ENCODE results near the gene ALKBH5.

DNA sequence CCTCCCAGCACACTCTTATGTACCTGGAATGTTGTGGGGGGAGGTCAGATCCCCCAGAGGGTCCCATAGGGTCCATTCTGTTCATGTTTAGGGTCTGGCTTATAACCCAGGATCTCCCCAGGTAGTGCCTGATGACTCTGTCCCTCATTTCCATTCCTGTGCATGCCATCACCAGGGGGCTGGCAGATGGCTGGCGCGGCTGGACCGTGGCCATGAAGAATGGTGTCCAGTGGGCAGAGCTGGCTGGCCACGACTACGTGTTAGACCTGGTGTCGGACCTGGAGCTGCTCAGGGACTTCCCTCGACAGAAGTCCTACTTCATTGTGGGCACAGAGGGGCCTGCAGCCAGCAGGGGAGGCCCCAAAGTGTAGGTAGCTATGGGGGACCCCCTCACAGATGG, 35.0 kb upstream of the ALKBH5 start:
- TF ChIP-seq, protein P1, sequence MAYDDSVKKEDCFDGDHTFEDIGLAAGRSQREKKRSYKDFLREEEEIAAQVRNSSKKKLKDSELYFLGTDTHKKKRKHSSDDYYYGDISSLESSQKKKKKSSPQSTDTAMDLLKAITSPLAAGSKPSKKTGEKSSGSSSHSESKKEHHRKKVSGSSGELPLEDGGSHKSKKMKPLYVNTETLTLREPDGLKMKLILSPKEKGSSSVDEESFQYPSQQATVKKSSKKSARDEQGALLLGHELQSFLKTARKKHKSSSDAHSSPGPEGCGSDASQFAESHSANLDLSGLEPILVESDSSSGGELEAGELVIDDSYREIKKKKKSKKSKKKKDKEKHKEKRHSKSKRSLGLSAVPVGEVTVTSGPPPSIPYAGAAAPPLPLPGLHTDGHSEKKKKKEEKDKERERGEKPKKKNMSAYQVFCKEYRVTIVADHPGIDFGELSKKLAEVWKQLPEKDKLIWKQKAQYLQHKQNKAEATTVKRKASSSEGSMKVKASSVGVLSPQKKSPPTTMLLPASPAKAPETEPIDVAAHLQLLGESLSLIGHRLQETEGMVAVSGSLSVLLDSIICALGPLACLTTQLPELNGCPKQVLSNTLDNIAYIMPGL (CRISPR knock-in tag; IDR thresholded peaks at IDR 0.05; ENCODE audit: borderline replicate concordance): no peak
- TF ChIP-seq, protein P2, sequence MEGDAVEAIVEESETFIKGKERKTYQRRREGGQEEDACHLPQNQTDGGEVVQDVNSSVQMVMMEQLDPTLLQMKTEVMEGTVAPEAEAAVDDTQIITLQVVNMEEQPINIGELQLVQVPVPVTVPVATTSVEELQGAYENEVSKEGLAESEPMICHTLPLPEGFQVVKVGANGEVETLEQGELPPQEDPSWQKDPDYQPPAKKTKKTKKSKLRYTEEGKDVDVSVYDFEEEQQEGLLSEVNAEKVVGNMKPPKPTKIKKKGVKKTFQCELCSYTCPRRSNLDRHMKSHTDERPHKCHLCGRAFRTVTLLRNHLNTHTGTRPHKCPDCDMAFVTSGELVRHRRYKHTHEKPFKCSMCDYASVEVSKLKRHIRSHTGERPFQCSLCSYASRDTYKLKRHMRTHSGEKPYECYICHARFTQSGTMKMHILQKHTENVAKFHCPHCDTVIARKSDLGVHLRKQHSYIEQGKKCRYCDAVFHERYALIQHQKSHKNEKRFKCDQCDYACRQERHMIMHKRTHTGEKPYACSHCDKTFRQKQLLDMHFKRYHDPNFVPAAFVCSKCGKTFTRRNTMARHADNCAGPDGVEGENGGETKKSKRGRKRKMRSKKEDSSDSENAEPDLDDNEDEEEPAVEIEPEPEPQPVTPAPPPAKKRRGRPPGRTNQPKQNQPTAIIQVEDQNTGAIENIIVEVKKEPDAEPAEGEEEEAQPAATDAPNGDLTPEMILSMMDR (IDR thresholded peaks at IDR 0.05): no peak
- TF ChIP-seq RFX5 (IDR thresholded peaks at IDR 0.05): no peak
- no peak for TF ChIP-seq RAD21 (conservative IDR thresholded peaks at IDR 0.05 in 1 of 2, IDR thresholded peaks at IDR 0.05 in 1 of 2)
- TF ChIP-seq CBX2 (IDR thresholded peaks at IDR 0.05; ENCODE audit: borderline replicate concordance, low read depth): no peak
- no peak for TF ChIP-seq POLR2A (IDR thresholded peaks at IDR 0.05; ENCODE audit: low read length)
- no peak for TF ChIP-seq BHLHE40 (IDR thresholded peaks at IDR 0.05; ENCODE audit: low read depth, low read length)
- no peak for TF ChIP-seq RCOR1 (IDR thresholded peaks at IDR 0.05; ENCODE audit: low read depth, low read length)
- TF ChIP-seq, protein P3, sequence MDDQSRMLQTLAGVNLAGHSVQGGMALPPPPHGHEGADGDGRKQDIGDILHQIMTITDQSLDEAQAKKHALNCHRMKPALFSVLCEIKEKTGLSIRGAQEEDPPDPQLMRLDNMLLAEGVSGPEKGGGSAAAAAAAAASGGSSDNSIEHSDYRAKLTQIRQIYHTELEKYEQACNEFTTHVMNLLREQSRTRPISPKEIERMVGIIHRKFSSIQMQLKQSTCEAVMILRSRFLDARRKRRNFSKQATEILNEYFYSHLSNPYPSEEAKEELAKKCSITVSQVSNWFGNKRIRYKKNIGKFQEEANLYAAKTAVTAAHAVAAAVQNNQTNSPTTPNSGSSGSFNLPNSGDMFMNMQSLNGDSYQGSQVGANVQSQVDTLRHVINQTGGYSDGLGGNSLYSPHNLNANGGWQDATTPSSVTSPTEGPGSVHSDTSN (IDR thresholded peaks at IDR 0.05): no peak
- TF ChIP-seq SREBF2 (IDR thresholded peaks at IDR 0.05): no peak
